ENCODE data around the gene OOEP.

GRCh38 chr6:73342174-73342573 is 27.5 kb downstream of the OOEP start:
- TF ChIP-seq, protein P1, sequence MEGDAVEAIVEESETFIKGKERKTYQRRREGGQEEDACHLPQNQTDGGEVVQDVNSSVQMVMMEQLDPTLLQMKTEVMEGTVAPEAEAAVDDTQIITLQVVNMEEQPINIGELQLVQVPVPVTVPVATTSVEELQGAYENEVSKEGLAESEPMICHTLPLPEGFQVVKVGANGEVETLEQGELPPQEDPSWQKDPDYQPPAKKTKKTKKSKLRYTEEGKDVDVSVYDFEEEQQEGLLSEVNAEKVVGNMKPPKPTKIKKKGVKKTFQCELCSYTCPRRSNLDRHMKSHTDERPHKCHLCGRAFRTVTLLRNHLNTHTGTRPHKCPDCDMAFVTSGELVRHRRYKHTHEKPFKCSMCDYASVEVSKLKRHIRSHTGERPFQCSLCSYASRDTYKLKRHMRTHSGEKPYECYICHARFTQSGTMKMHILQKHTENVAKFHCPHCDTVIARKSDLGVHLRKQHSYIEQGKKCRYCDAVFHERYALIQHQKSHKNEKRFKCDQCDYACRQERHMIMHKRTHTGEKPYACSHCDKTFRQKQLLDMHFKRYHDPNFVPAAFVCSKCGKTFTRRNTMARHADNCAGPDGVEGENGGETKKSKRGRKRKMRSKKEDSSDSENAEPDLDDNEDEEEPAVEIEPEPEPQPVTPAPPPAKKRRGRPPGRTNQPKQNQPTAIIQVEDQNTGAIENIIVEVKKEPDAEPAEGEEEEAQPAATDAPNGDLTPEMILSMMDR (IDR thresholded peaks at IDR 0.05) = no peak
- no peak for TF ChIP-seq POLR2A (IDR thresholded peaks at IDR 0.05)

Measured in upper lobe of left lung (tissue), 4 donors.